Adipose tissue (tissue), 3 donors: ENCODE results near the gene C13orf46. TPM values are rescaled to one million over a fixed set of nuclear protein-coding genes. Genes with fewer than 3 reads are reported as not detected.
"Not testable (repeated sequence)": the region's sequence is repeated elsewhere in the genome, so short reads cannot be mapped to it uniquely, and the experiment has no call there.

Experiments used
- H3K27ac ChIP-seq: one replicate; pipeline ENCODE4 v1.5.1; 2013; ENCODE audit warnings: low read depth, low read length
- WGBS, 3 donors: extraction: QIAGEN DNeasy Blood & Tissue Kit; methylation state at CpG; one replicate each; pipeline ENCODE4 v1.1.7; 2013; 5-methylcytosine and 5-hydroxymethylcytosine counted together
- polyA plus RNA-seq, 3 donors: library from polyadenylated mRNA; stranded (reverse); fragments of 200-250 nt; gene quantifications; one replicate each; pipeline ENCODE4 v1.2.3, GENCODE V29; 2013
- donor health status: healthy with polysubstance abuse.
- donor health status: Bipolar disorder and iron deficiency.
- donor health status: healthy.

The C13orf46 gene
- polyA plus RNA-seq, result 1 to 10 TPM; 1.0 to 3.3 (median 1.7) TPM

GRCh38 chr13:113973218-113974164 is at the start of gene C13orf46:
C13orf46 (minus strand) TSS chr13:113974076; CDS start chr13:113973997, 79 bp downstream.
- WGBS, 3 donors, result 91 to 93% (median 92%) methylated on average over 44 of the region's 44 CpGs
- H3K27ac ChIP-seq, result no peak within 1 kb of the TSS

GRCh38 chr13:114022876-114023275 is 49.0 kb upstream of the C13orf46 start:
- WGBS, 3 donors, result 87 to 94% (median 92%) methylated on average over 12 of the region's 12 CpGs
- H3K27ac ChIP-seq, result no peak overlapping the region

GRCh38 chr13:114022309-114022669 is 48.4 kb upstream of the C13orf46 start:
- WGBS, 3 donors, result 83 to 90% (median 87%) methylated on average over 9 of the region's 9 CpGs
- H3K27ac ChIP-seq, result no peak overlapping the region

- H3K27ac ChIP-seq, result no peak overlapping the region
- whole genome bisulfite sequencing, 3 donors, result 74 to 88% (median 87%) methylated on average over 22 to 25 of the region's 25 CpGs
Observed at GRCh38 chr13:114021464-114022308, 47.8 kb upstream of the C13orf46 start.

- WGBS, 3 donors, result 92 to 94% (median 94%) methylated on average over 32 of the region's 32 CpGs
- H3K27ac ChIP-seq, result no peak overlapping the region
Observed at GRCh38 chr13:114020750-114021463, 47.0 kb upstream of the C13orf46 start.

- WGBS, 3 donors, result 95 to 98% (median 96%) methylated on average over 11 to 12 of the region's 14 CpGs
- H3K27ac ChIP-seq, result not testable (repeated sequence)
Observed at GRCh38 chr13:114020134-114020533, 46.3 kb upstream of the C13orf46 start.

- 89 to 91% (median 89%) methylated on average over 13 of the region's 13 CpGs for WGBS, 3 donors
- no peak overlapping the region for H3K27ac ChIP-seq
Observed at GRCh38 chr13:114019367-114019766, 45.5 kb upstream of the C13orf46 start.

- H3K27ac ChIP-seq, result no peak overlapping the region
- 88 to 93% (median 91%) methylated on average over 20 of the region's 20 CpGs for WGBS, 3 donors
Observed at GRCh38 chr13:114018461-114019055, 44.7 kb upstream of the C13orf46 start.

- 89 to 97% (median 92%) methylated on average over 16 to 23 of the region's 23 CpGs for WGBS, 3 donors
- no peak overlapping the region for H3K27ac ChIP-seq
Observed at GRCh38 chr13:114017966-114018365, 44.1 kb upstream of the C13orf46 start.

GRCh38 chr13:114017028-114017630 is 43.3 kb upstream of the C13orf46 start:
- 84 to 90% (median 86%) methylated on average over 29 of the region's 29 CpGs for WGBS, 3 donors
- H3K27ac ChIP-seq, result no peak overlapping the region

GRCh38 chr13:114016321-114017027 is 42.6 kb upstream of the C13orf46 start:
- H3K27ac ChIP-seq, result no peak overlapping the region
- WGBS, 3 donors, result 88 to 92% (median 92%) methylated on average over 30 of the region's 30 CpGs

GRCh38 chr13:114015969-114016295 is 42.1 kb upstream of the C13orf46 start:
- 66 to 83% (median 79%) methylated on average over 10 to 11 of the region's 11 CpGs for WGBS, 3 donors
- no peak overlapping the region for H3K27ac ChIP-seq

GRCh38 chr13:114015111-114015968 is 41.5 kb upstream of the C13orf46 start:
- WGBS, 3 donors, result 62 to 86% (median 85%) methylated on average over 38 to 40 of the region's 40 CpGs
- no peak overlapping the region for H3K27ac ChIP-seq

GRCh38 chr13:114013952-114014629 is 40.2 kb upstream of the C13orf46 start:
- H3K27ac ChIP-seq, result no peak overlapping the region
- WGBS, 3 donors, result 90 to 97% (median 90%) methylated on average over 19 to 22 of the region's 22 CpGs

- H3K27ac ChIP-seq, result no peak overlapping the region
- WGBS, 3 donors, result 64 to 81% (median 72%) methylated on average over 4 of the region's 4 CpGs
Observed at GRCh38 chr13:114013336-114013735, 39.5 kb upstream of the C13orf46 start.

- WGBS, 3 donors, result 92 to 95% (median 95%) methylated on average over 21 of the region's 21 CpGs
Observed at GRCh38 chr13:114012921-114013320, 39.0 kb upstream of the C13orf46 start.

More at GRCh38 chr13:114012921-114013320, 39.0 kb upstream of the C13orf46 start:
- no peak overlapping the region for H3K27ac ChIP-seq
